H1 (cell line): ENCODE results near the gene TCIRG1. TPM values are rescaled to one million over a fixed set of nuclear protein-coding genes. Genes with fewer than 3 reads are reported as not detected.

Experiments
- CBX8 ChIP-seq: fragments of 300-800, 300-1000 bp; sonication (generic); IDR thresholded peaks from 2 replicates; pipeline ENCODE4 v1.7.1; 2016; ENCODE audit warnings: low read depth, low read length, borderline replicate concordance
- CHD1 ChIP-seq: IDR thresholded peaks from 2 replicates; pipeline ENCODE4 v1.6.1; 2012; ENCODE audit warnings: low read depth, low read length, improper control_type of control experiment
- CHD2 ChIP-seq: IDR thresholded peaks from 2 replicates; pipeline ENCODE4 v1.6.1; 2012; ENCODE audit warnings: low read length, improper control_type of control experiment
- CREB1 ChIP-seq: IDR thresholded peaks from 2 replicates; pipeline ENCODE4 v1.6.1; 2012; ENCODE audit warnings: inconsistent platforms
- NANOG ChIP-seq: IDR thresholded peaks from 2 replicates; pipeline ENCODE4 v1.6.1; 2011; ENCODE audit warnings: low read length, low read depth, mild to moderate bottlenecking, inconsistent platforms; ENCODE audit not compliant: insufficient read depth, poor library complexity, severe bottlenecking
- NRF1 ChIP-seq: IDR thresholded peaks from 2 replicates; pipeline ENCODE4 v1.6.1; 2011; ENCODE audit warnings: mild to moderate bottlenecking, low read depth, low read length, improper control_type of control experiment
- RFX5 ChIP-seq: IDR thresholded peaks from 2 replicates; pipeline ENCODE4 v1.6.1; 2011; ENCODE audit warnings: low read depth, low read length, improper control_type of control experiment, borderline replicate concordance
- ZNF274 ChIP-seq: IDR thresholded peaks from 2 replicates; pipeline ENCODE4 v1.7.0; 2012; ENCODE audit warnings: low read length, borderline replicate concordance; ENCODE audit errors: extremely low read depth
- polyA plus RNA-seq, 7 experiments: library from polyadenylated mRNA; depleted of rRNA in 3 of 7; stranded (reverse) in 5 of 7; unstranded in 2 of 7; fragments of >200 nt in 5 of 7; fragments of 200-250 nt in 2 of 7; gene quantifications; 1 replicate in 5 of 7; 2 replicates in 1 of 7; 4 replicates in 1 of 7; pipeline versions ENCODE4 v1.2.1 to v1.2.3, GENCODE V29; 2011 to 2013; ENCODE audit warnings: missing spikeins in 2 of 7, mixed read lengths in 2 of 7
- total RNA-seq: library from RNA; stranded (reverse); fragmentation: NEBNext Ultra II Directional; extraction: Animal tissue kit (Norgen Biotek cat#: 25700); gene quantifications from 2 replicates; pipeline ENCODE4 v1.2.1, GENCODE V29; 2021
- TF ChIP-seq, protein P1 (sequence below): fragments of 300-600 bp; sonication (generic); IDR thresholded peaks from 2 replicates; pipeline ENCODE4 v1.7.1; 2012; ENCODE audit warnings: low read length, moderate library complexity, mild to moderate bottlenecking, inconsistent platforms; ENCODE audit not compliant: insufficient replicate concordance

TCIRG1 gene
- total and polyA plus RNA-seq, 2 of the 8 experiments (the other 6 are each of a cell fraction or from before 2014, with no cell fraction given), result 25.3 to 39.6 TPM

DNA sequence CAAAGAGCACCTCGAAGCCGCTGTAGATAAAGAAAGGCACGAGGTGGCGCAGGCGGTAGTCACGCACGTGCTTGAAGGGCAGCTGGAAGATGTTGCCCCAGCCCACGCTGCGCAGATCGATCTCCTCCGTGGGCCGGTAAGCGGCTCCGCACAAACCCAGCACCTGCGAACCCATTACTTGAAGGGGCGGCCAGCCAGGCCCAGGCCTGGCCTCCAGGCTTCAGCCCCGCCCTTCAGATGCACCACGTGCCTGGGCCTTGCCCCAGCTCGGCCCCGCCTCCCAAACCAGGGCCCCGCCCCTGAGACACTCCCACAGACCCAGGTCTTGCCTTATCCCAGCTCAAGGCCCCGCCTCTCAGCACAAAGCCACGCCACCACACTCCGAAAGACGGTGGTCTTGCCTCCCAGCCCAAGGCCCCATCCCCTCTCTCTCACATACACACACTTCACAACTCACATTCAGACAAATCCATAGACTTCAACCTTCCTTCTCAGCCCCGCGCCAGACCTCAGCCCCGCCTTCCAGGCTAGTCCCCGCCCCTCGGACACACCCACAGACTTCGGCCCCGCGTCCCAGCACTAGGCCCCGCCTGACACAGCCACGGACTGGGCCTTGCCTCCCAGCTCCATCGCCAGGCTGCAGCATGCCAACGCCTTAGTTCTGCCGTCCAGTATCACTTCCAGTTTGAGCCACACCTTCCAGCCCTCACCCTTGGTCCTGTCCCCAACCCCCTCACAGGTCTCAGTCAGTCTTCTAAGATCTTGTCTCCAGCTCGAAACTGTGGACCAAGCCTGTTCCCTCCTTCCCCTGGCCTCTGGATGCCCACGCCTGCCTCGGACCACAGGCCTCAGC lies 42.0 kb upstream of the TCIRG1 start (continued):
- TF ChIP-seq CHD2 (no peak), NANOG (no peak), CBX8 (no peak), RFX5 (no peak), ZNF274 (no peak), NRF1 (no peak), CHD1 (no peak), CREB1 (no peak)
- TF ChIP-seq, protein P1, sequence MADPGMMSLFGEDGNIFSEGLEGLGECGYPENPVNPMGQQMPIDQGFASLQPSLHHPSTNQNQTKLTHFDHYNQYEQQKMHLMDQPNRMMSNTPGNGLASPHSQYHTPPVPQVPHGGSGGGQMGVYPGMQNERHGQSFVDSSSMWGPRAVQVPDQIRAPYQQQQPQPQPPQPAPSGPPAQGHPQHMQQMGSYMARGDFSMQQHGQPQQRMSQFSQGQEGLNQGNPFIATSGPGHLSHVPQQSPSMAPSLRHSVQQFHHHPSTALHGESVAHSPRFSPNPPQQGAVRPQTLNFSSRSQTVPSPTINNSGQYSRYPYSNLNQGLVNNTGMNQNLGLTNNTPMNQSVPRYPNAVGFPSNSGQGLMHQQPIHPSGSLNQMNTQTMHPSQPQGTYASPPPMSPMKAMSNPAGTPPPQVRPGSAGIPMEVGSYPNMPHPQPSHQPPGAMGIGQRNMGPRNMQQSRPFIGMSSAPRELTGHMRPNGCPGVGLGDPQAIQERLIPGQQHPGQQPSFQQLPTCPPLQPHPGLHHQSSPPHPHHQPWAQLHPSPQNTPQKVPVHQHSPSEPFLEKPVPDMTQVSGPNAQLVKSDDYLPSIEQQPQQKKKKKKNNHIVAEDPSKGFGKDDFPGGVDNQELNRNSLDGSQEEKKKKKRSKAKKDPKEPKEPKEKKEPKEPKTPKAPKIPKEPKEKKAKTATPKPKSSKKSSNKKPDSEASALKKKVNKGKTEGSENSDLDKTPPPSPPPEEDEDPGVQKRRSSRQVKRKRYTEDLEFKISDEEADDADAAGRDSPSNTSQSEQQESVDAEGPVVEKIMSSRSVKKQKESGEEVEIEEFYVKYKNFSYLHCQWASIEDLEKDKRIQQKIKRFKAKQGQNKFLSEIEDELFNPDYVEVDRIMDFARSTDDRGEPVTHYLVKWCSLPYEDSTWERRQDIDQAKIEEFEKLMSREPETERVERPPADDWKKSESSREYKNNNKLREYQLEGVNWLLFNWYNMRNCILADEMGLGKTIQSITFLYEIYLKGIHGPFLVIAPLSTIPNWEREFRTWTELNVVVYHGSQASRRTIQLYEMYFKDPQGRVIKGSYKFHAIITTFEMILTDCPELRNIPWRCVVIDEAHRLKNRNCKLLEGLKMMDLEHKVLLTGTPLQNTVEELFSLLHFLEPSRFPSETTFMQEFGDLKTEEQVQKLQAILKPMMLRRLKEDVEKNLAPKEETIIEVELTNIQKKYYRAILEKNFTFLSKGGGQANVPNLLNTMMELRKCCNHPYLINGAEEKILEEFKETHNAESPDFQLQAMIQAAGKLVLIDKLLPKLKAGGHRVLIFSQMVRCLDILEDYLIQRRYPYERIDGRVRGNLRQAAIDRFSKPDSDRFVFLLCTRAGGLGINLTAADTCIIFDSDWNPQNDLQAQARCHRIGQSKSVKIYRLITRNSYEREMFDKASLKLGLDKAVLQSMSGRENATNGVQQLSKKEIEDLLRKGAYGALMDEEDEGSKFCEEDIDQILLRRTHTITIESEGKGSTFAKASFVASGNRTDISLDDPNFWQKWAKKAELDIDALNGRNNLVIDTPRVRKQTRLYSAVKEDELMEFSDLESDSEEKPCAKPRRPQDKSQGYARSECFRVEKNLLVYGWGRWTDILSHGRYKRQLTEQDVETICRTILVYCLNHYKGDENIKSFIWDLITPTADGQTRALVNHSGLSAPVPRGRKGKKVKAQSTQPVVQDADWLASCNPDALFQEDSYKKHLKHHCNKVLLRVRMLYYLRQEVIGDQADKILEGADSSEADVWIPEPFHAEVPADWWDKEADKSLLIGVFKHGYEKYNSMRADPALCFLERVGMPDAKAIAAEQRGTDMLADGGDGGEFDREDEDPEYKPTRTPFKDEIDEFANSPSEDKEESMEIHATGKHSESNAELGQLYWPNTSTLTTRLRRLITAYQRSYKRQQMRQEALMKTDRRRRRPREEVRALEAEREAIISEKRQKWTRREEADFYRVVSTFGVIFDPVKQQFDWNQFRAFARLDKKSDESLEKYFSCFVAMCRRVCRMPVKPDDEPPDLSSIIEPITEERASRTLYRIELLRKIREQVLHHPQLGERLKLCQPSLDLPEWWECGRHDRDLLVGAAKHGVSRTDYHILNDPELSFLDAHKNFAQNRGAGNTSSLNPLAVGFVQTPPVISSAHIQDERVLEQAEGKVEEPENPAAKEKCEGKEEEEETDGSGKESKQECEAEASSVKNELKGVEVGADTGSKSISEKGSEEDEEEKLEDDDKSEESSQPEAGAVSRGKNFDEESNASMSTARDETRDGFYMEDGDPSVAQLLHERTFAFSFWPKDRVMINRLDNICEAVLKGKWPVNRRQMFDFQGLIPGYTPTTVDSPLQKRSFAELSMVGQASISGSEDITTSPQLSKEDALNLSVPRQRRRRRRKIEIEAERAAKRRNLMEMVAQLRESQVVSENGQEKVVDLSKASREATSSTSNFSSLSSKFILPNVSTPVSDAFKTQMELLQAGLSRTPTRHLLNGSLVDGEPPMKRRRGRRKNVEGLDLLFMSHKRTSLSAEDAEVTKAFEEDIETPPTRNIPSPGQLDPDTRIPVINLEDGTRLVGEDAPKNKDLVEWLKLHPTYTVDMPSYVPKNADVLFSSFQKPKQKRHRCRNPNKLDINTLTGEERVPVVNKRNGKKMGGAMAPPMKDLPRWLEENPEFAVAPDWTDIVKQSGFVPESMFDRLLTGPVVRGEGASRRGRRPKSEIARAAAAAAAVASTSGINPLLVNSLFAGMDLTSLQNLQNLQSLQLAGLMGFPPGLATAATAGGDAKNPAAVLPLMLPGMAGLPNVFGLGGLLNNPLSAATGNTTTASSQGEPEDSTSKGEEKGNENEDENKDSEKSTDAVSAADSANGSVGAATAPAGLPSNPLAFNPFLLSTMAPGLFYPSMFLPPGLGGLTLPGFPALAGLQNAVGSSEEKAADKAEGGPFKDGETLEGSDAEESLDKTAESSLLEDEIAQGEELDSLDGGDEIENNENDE, result no peak
